NCI-H2107 treated with DMSO at 0.1 percent for 48 hours (cell line): Measurements from ENCODE around the gene SLC49A4.
A peak's percentile ranks its signal among the peaks of the same experiment; 100 is the strongest.

ENCODE experiments used
- DNase-seq: peaks from one replicate; lab custom pipeline; 2025; ENCODE audit not compliant: unreplicated experiment; lab: John Stamatoyannopoulos, UW

Gene SLC49A4

DNA sequence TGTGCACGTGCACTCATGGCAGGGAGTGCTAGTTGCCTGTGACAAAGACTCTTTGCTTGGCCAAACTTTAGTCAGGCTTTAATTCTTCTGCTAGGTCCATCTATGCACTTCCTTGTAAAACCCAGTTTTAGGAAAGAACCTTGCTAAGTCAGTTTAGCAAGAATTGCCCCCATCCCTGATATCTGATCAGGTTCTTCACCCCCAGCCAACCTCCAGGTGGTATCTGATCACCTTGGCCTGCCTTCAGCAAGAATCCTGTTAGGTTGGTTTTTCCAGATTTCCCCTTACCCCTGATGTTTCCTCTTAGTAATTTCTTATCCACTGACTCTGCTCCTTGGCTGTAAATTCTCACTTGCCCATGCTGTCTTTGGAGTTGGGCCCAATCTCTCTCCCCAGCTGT, 9.6 kb upstream of the SLC49A4 start:
- DNase-seq: no peak

DNA sequence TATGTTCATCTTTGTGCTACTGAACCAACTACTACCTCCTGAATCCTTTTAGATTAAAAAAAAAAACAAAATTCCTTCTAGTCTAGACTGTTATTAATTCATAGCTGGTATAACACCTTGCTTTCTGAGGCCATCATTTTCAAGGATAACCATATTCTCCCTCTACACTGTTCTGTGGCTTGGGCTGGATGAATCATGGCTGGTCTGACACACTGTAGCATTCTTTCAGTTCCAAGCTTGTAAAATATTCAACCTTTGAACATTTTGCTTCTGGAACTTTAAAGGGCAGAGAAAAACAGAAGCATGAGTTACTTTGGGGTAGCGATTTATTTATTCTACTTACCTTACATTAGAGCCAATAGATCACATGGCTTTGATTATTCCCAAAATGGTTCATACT, 8.8 kb upstream of the SLC49A4 start:
- DNase-seq: no peak

DNA sequence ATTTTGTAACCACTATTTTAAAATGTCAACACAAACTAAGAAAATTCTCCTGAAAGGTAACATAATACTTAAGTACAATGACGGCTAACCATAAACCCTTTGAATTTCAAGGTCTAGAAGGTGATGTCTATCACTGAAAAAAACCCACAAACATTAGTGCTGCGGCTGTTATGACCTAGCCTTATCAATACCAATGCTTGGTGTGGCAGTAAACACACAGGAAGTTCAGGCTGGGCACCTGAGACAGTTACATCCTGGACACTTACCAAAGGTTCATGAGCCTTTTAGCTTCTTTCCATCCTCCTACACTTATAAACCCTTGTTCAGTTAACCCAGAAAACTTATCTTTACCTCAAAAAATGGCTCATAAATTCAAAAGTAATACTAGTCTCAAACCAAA, 7.0 kb upstream of the SLC49A4 start:
- DNase-seq: no peak

DNA sequence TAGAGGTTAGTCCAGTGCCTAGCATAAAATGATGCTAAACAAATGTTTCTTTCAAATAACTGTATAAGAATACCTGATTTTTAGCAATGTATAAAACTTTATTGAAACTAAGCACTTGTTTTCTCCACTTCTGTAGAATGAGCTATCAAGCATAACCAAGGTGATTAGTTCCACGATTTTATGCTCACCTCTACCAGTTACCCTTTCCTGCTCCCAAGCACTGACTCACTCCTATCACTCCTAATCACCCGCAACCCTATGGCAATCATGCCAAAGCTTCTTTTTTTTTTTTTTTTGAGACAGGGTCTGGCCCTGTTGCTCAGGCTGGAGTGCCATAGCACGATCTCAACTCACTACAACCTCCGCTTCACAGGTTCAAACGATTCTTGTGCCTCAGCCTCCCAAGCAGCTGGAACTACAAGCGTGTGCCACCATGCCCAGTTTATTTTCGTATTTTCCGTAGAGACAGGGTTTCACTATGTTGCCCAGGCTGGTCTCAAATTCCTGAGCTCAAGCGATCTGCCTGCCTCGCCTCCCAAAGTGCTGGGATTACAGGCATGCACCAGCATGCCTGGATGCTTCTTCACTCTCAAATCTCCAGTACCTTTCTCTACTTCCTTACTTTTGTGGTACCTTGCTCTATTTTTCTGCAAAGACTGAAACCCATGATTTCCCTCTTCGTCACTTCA, 5.1 kb upstream of the SLC49A4 start:
- DNase-seq: no peak

DNA sequence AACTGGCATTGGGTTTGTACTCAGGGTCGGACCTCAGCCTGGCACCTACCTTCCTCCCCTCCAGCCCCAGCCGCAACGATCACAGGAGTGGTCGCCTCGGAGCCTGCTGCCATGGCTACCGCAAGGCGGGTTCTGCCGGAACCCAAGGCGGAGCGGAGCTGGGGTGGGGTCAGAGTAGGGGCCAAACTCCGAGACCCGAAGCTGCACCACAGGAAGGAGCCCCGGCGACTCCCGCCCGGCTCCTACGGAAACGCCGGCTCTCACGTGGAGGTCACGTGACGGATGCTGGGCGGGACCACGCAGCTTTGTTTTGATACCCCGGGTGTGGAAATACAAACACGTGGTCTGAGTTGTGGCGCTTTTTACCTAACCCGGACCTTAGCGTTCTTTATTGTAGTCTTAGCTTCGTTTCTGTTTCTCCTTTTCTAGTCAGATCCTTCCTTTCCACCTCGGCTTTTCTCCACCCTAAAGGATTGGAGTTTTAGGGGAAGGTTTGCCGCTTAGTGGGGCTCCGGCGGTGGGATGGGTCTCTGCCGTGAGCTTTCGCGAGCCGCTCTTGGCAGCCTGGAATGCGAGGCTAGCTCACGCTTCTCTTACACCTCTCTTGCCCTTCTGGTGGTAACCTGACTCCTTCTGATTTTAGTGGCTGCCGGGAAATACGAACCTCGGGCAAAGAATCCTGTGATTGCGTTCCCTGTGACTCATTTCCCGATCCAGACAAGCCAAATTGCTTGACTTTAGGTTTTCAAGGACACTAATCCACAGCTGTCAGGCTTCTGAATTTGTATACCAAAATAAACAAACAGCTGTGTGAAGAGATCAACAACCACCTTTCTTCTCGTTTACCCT, 1.1 kb upstream of the SLC49A4 start, which contains the start of gene HSPBAP1:
HSPBAP1 (minus strand) TSS at position 264 of the 849 bp plus-strand sequence; CDS start at position 113, 151 bp downstream.
- DNase-seq: no peak

DNA sequence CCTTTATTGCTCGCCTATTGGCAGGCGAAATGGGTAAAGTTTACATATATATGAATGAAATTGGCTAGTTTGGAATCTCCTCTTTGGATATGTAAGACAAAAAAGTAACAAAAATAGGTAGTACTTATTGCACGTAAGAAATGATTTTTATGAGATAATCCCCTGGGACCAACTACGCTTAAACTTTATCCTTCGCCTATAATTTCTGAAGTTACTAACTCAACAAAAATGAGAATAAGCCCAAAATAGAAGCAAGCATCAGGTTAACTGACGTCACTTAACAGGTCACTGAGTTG, 438 bp upstream of the SLC49A4 start:
- DNase-seq: no peak

DNA sequence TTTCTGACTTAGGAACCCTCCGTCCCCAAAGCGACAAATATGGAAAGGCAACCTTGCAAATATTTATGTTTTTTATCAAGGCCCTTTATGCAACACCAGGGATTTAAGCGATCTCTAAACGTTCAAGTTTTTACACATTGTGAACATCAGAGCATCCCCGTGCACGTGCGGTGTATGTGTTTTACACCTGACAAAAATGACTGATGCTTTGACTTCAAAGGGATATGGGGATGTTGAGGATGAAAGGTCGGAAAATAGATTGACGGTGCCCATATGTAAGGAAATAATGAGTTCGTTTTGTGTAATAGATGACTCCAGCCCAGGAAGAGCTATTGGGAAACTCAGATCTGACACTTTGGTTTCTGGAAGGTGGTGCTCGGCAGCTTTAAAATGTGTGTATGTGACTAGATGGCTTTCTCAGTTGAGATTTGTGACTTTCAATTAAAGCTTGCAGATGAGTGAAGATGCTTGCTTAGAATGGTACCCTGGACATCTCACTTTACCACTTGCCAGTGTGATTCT, 866 bp downstream of the SLC49A4 start:
- DNase-seq: no peak

DNA sequence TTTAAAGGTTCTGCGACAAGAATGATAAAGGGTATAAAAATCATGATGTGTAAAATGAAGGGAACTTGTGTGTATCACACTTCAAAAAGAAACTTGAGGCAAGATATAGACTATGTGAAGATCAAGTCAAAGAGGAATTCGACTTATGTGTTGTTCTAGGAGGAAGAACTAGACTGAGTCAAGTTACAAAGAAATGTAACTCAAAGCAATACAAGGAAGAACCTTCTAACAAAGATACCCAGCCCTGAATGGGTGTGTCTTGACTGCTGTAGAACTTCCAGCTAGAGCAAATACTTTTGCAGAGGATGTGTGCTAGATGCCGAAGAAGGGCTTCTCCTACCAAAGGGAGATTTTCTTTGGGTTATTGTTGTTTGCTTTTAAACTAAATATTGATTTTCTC, 2.4 kb downstream of the SLC49A4 start:
- DNase-seq: no peak

DNA sequence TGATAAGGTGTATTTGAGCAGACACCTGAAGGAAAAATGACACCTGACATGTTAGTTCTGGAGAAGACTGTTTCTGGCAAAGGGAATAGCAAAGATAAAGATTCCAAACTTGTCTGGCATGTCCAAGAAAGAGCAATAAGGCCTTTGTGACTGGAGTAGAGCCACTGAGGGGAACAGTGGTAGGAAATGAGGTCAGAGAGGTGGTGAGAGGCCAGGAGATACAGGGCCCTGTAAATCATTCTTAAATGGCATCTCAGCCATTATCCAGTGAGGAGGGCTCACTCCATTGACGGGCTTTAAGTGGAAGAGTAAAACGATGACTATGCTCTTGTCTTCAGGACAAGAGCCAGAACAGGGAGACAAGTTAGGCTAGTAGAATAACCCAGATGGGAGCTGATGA, 4.5 kb downstream of the SLC49A4 start:
- no peak for DNase-seq

DNA sequence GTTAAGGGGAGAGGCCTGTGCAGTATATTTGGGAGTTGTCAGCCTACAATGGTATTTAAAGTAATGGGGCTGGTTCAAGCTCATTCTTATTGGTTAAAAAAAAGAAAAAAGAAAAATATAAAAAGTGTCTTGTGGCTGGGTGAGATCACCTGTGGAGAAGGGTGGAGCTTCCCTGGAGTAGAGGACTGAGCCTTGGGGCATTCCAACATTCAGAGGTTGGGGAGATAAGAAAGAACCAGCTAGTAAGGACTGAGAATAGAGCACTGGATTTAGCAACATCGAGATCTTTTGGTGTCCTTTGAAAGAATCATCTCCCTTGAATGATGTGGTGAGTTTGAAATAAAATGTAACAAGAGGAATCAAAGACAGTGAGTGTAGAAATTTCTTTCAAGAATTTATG, 5.2 kb downstream of the SLC49A4 start:
- no peak for DNase-seq

DNA sequence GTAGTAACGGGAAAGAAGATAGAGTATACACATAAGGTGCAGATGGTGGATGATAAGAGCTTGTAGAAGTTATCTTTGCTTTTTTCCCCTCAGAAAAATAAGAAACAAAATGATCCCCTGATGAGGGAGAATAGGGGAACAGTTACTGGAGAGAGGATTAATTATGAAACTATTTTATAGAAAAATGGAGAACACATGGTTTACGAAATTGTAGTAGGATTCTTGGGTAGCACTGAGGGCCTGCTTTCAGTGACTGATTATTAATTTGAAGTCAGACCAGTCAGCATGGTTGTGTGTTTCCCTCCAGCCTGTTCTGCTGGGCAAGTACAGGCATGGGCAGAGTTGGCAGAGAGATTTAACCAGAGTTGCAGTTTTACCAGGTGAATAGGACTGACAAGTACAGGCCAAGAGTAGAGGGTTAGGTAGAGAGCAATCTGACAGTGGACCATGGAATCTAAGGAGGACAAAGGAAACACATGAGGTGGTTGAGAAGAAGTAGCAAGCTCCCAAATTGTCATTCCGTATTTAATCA, 5.9 kb downstream of the SLC49A4 start:
- no peak for DNase-seq

DNA sequence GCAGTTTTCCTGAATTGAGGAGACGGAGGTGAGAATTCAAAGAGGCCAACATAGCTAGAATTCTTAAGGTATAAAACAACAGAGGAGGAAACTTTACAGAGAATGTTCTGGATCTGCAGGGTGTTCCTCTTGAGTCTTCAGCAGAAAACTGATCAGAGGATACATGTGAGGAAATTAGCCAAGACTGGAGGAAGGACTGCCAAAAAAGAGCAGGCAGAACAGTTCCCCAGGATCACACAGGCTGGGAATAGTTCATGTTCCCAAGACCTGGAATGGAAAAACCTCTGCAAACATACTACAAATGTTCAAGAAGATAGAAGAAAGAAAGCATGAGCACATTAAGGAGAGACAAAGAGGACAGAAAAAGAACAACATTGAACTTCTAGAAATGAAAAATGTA, 7.5 kb downstream of the SLC49A4 start:
- no peak for DNase-seq

DNA sequence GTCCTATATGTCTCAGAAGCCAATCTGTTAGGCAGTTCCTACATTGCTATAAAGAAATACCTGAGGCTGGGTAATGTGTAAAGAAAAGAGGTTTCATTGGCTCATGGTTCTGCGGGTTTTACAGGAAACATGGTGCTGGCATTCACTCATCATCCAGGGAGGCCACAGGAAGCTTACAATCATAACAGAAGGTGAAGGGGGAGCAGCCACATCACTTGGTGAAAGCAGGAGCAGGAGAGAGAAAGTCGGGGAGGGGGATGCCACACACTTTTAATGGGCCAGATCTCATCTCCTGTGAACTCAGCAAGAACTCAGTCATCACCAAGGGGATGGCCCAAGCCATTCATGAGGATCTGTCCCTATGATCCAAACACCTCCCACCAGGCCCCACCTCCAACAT, 9.1 kb downstream of the SLC49A4 start:
- no peak for DNase-seq

DNA sequence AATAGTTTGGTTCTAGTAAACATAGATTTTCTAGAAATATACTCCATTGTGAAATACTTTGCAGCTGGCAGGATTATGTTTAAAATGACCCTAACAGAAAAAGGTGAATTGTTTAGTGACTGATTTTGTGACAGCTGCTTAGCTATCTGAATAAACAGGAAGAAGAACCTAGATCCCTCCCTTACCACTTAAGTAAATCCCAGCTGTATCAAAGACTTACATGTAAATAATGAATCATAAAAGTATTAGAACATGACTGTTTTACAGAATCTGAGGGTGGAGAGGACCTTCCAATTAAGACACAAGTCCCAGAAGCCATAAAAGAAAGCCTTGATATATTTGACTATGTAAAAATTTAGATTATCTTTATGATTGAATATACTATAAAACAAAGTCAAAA, 15.9 kb downstream of the SLC49A4 start:
- DNase-seq: no peak

DNA sequence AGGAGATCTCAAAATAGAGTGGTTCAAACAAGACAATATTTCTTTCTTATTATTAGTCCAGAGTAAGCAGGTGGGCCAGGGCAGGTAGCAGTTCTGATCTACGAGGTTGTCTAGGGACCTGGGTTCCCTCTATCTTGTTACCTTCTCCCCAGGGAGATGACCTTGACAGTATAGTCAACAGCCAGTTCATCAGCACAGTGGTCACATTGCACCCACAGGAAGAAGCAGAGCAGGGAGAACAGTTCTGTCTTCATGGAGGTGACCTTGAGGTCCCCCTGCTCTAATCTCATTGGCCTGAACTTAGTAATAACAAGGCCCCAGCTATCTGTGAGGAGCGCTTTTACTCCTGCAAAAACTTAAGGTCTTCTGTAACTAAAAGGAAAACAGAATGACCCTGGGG, 21.7 kb downstream of the SLC49A4 start:
- DNase-seq: no peak

DNA sequence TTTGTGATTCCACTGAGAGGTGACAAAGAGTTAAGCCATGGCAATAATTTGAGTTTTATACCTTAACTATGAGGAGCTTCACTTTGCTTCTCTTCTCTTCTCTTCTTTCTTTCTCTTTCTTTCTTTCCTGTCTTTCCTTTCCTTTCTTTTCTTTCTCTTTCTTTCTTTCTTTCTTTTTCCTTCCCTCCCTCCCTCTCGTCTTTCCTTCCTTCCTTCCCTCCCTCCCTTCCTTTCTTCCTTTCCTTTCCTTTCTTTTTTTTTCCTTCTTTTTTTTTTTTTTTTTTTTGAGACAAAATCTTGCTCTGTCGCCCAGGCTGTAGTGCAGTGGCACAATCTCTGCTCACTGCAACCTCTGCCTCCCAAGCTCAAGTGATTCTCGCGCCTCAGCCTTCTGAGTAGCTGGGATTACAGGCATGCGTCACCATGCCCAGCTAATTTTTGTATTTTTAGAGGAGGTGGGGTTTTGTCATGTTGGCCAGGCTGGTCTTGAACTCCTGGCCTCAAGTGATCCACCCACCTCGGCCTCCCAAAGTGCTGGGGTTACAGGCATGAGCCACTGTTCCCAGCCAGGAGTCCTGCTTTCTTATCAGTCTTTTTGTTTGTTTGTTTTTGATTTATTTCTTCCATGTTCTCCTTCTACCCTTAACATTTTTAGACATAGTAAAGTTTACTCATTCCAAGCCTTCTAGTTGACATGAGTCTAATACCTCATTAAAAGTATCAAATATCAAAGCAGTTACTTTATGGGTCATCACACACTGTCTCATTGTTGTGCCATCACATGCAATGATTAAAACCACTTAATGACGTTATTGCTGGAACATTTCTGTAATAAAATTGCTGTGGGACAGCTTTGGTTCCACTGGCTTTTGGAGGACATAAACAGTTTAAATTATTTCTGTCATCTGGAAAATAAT, 29.9 kb downstream of the SLC49A4 start:
- no peak for DNase-seq

DNA sequence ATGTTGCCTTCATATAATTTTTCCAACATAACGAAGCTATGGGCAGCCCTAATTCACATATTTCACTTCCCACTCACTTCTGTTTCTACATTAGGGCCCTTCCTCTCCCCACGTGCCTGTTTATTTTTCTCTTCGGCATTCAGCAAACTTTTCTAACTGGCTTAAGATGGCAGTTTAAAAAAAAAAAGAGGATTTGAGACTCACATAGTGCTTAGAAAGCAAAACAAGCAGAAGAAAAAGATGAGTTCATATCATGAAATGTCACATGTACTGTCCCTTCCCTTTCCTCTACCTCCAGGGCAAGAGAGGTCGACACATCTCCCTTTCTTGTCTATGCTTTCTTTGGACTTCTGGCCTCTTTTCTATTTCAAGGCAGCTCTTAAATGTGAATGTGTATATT, 30.6 kb downstream of the SLC49A4 start:
- no peak for DNase-seq

DNA sequence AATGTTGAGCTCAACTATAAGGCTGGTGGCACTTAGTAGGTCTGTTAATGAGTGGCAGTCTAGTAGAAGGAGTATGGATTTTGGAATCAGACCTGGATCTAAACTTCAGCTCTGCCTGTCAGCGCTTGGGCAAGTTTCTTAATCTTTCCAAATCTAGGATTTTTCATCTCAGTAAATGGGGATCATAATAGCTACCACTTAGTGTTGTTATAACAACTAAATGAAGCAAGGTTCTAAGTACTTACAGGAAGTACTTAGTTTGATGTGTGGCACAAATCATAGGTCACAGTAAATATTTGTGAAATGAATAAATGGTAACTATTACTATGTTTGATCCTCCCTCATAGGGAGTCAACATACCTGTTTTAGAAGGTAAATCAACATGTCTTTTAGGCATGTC, 31.4 kb downstream of the SLC49A4 start:
- no peak for DNase-seq

DNA sequence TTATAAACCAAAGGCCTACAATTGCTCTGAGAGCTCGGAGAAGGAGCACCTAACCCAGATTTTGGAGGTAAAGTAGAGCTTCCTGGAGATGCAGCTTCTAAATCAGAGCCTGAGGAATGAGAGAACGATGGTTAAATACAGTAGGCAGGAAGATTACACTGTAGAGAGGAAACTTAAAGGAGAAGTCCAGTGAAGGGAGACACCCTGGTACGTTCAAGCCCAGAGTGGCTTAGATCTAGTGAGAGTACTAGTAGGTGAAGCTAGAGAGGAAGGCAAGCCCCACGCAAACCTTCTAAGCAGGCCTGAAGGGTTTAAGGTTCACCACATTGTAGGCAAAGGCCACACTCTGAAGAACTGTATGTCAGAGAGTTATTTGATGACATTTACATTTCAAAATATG, 33.4 kb downstream of the SLC49A4 start:
- no peak for DNase-seq

DNA sequence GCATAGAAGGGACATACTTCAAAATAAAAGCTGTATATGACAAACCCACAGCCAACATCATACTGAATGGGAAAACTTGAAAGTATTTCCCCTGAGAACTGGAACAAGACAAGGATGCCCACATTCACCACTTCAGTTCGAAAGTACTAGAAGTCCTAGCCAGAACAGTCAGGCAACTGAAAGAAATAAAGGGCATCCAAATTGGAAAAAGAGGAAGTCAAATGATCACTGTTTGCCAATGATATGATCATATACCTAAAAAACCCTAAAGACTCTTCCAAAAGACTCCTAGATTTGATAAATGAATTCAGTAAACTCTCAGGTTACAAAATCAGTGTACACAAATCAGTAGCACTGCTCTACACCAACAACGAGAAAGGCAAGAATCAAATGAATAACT, 40.7 kb downstream of the SLC49A4 start:
- DNase-seq: no peak

DNA sequence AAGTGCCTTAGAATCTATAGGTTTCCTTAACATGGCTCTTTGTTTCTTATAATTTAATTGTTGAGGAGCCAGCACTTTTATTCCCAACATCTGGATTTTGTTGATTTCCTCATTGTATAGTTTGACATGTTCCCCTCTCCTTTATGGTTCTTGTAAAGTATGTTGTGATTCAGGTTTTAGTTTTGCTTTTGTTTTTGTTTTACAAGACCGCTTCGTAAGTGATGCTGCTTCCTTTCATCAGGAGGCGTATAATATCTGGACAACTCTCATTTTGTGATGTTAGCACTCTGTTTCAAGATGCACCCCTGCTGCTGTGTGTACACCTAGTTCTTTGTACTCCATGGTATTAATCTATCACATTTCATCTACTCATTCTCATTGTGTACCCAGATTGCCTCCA, 48.7 kb downstream of the SLC49A4 start:
- peak; percentile 86 for DNase-seq
